Endothelial cell of umbilical vein (primary cell): ENCODE results near the gene FEZF2. TPM values are rescaled to one million over a fixed set of nuclear protein-coding genes. Genes with fewer than 3 reads are reported as not detected.

ENCODE experiments used
- BruUV-seq: library from RNA; stranded (reverse); fragments of 400-500 nt; replicated peaks from 2 replicates; lab custom pipeline; 2021; lab: Mats Ljungman, UMichigan
- CTCF ChIA-PET: fragments of 300-600, 350-600 bp; sonication (Branson Sonifier 250); formaldehyde crosslinking; loops from one replicate; lab custom pipeline; 2021; ENCODE audit warnings: antibody characterized with exemption, inconsistent platforms; lab: Charles Lee
- POLR2A ChIA-PET: fragments of 300-600, 350-600 bp; sonication (Branson Sonifier 250); formaldehyde crosslinking; loops from one replicate; lab custom pipeline; 2021; ENCODE audit warnings: antibody characterized with exemption, inconsistent platforms; lab: Charles Lee
- DNase-seq: peaks from one replicate; pipeline ENCODE4 v3.0.0-alpha.2; 2011; ENCODE audit warnings: low read depth, low spot score
- FAIRE-seq: peaks from 2 replicates; lab custom pipeline; 2011; peaks lifted over from hg19 to GRCh38; lab: Jason Lieb, UNC
- H2AFZ ChIP-seq: 2 replicates; pipeline ENCODE4 v1.6.0; 2012; ENCODE audit warnings: low read depth, low read length, control low read depth, inconsistent platforms
- H3K27ac ChIP-seq: 2 replicates; pipeline ENCODE4 v1.5.1; 2011; ENCODE audit warnings: low read depth, mild to moderate bottlenecking, control low read depth, low read length, moderate library complexity; ENCODE audit not compliant: insufficient read depth
- H3K27me3 ChIP-seq, 2 experiments: 2 replicates each; pipeline versions ENCODE4 v1.6.0 to v1.6.1; 2011; ENCODE audit warnings: low read length in 2 of 2, mixed read lengths in 1 of 2; ENCODE audit not compliant: control insufficient read depth in 2 of 2, insufficient read depth in 2 of 2
- H3K36me3 ChIP-seq, 2 experiments: 2 replicates in 1 of 2; 3 replicates in 1 of 2; pipeline ENCODE4 v1.5.1; 2011; ENCODE audit warnings: low read length in 2 of 2, mild to moderate bottlenecking in 1 of 2, moderate library complexity in 1 of 2; ENCODE audit not compliant: control insufficient read depth in 2 of 2, insufficient read depth in 2 of 2; ENCODE audit errors: extremely low read depth in 1 of 2
- H3K4me1 ChIP-seq: 3 replicates; pipeline ENCODE4 v1.5.1; 2011; ENCODE audit warnings: mild to moderate bottlenecking, low read length; ENCODE audit not compliant: control insufficient read depth, insufficient read depth; ENCODE audit errors: extremely low read depth
- H3K4me2 ChIP-seq: 2 replicates; pipeline ENCODE4 v1.6.1; 2011; ENCODE audit warnings: low read length, control low read depth, mixed read lengths; ENCODE audit not compliant: insufficient read depth
- H3K4me3 ChIP-seq, 3 experiments: fragments of 200-600 bp in 1 of 3; sonication (generic), shearing (Covaris generic) in 1 of 3; replicated peaks in 1 of 3; 2 replicates each; pipeline ENCODE4 v1.5.1; 2011 to 2016; ENCODE audit warnings: control low read depth in 3 of 3, low read length in 3 of 3, mild to moderate bottlenecking in 2 of 3, inconsistent platforms in 1 of 3, low read depth in 1 of 3, moderate library complexity in 1 of 3; ENCODE audit not compliant: insufficient read depth in 1 of 3
- H3K79me2 ChIP-seq: 2 replicates; pipeline ENCODE4 v1.6.0; 2012; ENCODE audit warnings: low read length, inconsistent platforms; ENCODE audit not compliant: control insufficient read depth, insufficient read depth
- H3K9ac ChIP-seq: replicated peaks from 2 replicates; pipeline ENCODE3; 2011; ENCODE audit warnings: low read length, control low read depth; ENCODE audit not compliant: insufficient read depth; ENCODE audit errors: extremely low read depth
- H3K9me1 ChIP-seq: replicated peaks from 3 replicates; pipeline ENCODE4 v1.6.0; 2011; ENCODE audit warnings: mild to moderate bottlenecking, low read length; ENCODE audit not compliant: control insufficient read depth, insufficient read depth; ENCODE audit errors: extremely low read depth
- H3K9me3 ChIP-seq: replicated peaks from 2 replicates; pipeline ENCODE4 v1.5.1; 2012; ENCODE audit warnings: low read length, inconsistent platforms; ENCODE audit not compliant: control insufficient read depth, insufficient read depth
- H4K20me1 ChIP-seq: replicated peaks from 2 replicates; pipeline ENCODE3; 2011; ENCODE audit warnings: mild to moderate bottlenecking, low read length; ENCODE audit not compliant: control insufficient read depth, insufficient read depth; ENCODE audit errors: extremely low read depth
- EZH2 ChIP-seq: IDR thresholded peaks from 2 replicates; pipeline ENCODE4 v1.6.1; 2012; ENCODE audit warnings: borderline replicate concordance, low read depth, mild to moderate bottlenecking, moderate library complexity, low read length, inconsistent platforms; ENCODE audit not compliant: severe bottlenecking
- FOS ChIP-seq: IDR thresholded peaks from 2 replicates; pipeline ENCODE4 v1.6.1; 2011; ENCODE audit warnings: mild to moderate bottlenecking, low read length, moderate library complexity, borderline replicate concordance; ENCODE audit not compliant: insufficient read depth
- GATA2 ChIP-seq: IDR thresholded peaks from 2 replicates; pipeline ENCODE4 v1.7.0; 2011; ENCODE audit warnings: low read depth, mild to moderate bottlenecking, moderate library complexity, mixed read lengths, low read length; ENCODE audit not compliant: insufficient read length, insufficient read depth
- JUN ChIP-seq: IDR thresholded peaks from 2 replicates; pipeline ENCODE4 v1.6.1; 2011; ENCODE audit warnings: borderline replicate concordance, low read depth; ENCODE audit not compliant: insufficient read length, insufficient read depth
- MYC ChIP-seq: IDR thresholded peaks from one replicate; pipeline ENCODE4 v1.6.1; 2011; ENCODE audit warnings: mild to moderate bottlenecking, low read depth, low read length
- POLR2A ChIP-seq: IDR thresholded peaks from 2 replicates; pipeline ENCODE4 v1.6.1; 2012; ENCODE audit warnings: low read depth, mild to moderate bottlenecking, control low read depth, low read length
- POLR2AphosphoS5 ChIP-seq: IDR thresholded peaks from 2 replicates; pipeline ENCODE4 v1.6.1; 2012; ENCODE audit warnings: low read depth, mild to moderate bottlenecking, control low read depth, low read length, moderate library complexity; ENCODE audit not compliant: insufficient read depth
- dilution Hi-C: fragments of 300-500 bp; cut with MboI; formaldehyde crosslinking; loops from one replicate; pipeline ENCODE4 v1.15.0; 2019; ENCODE audit warnings: low sequenced_read_pairs; ENCODE audit not compliant: extremely low pct_ligation_motif_present
- intact Hi-C: fragments of 100-400 bp; cut with micrococcal nuclease; formaldehyde crosslinking; loops from one replicate; pipeline ENCODE4 v1.10.0; 2022
- polyA plus RNA-seq, 4 experiments: library from polyadenylated mRNA; depleted of rRNA in 3 of 4; stranded (reverse) in 3 of 4; unstranded in 1 of 4; fragments of >200 nt; gene quantifications; 2 replicates each; pipeline versions ENCODE4 v1.2.1 to v1.2.3, GENCODE V29; 2011 to 2012; ENCODE audit warnings: missing spikeins in 1 of 4
- total RNA-seq: library from RNA; stranded (reverse); gene quantifications from 2 replicates; pipeline ENCODE4 v1.2.3, GENCODE V29; 2021
- TF ChIP-seq, protein P1 (sequence below): IDR thresholded peaks from 2 replicates; pipeline ENCODE4 v1.6.1; 2011; ENCODE audit not compliant: insufficient read depth, insufficient read length
- TF ChIP-seq, protein P2 (sequence below), 2 donors: IDR thresholded peaks; 1 replicate in 1 of 2; 2 replicates in 1 of 2; pipeline ENCODE4 v1.5.1; 2011; ENCODE audit warnings: low read length in 2 of 2, mild to moderate bottlenecking in 2 of 2, moderate library complexity in 2 of 2, control low read depth in 1 of 2, inconsistent platforms in 1 of 2, low read depth in 1 of 2; ENCODE audit not compliant: insufficient read depth in 1 of 2; ENCODE audit errors: extremely low read depth in 1 of 2

FEZF2 gene
- total and polyA plus RNA-seq, 2 donors (not counting 3 experiments of a cell fraction or from before 2014, with no cell fraction given) = not detected

DNA sequence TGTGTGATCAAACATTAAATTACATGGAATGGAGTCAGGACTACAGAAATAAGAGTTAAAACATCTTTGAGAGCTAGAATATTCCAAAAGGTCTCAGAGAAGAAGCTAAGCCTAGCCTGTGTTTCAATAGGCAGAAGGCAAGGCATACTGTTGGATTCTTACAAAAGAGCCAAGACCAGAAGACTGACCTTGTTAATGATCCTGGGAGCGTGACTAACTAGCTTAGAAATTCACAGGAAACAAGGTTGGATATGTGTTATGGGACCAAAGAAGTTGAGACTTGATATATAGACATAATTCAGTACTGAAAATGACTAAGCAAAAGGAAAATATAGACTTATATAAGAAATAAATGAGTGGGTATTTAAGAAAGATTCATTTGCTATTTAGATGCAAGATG lies 50.1 kb downstream of the FEZF2 start:
- Histone ChIP-seq H3K4me3 (no peak overlapping the region), H3K27me3 (no peaks in the 10 kb centered on the region), H3K27ac (no peak overlapping the region), H3K4me1 (peaks cover 8% of the 10 kb centered on the region), H3K79me2 (no peaks in the 10 kb centered on the region), H3K9me1 (no peaks in the 10 kb centered on the region), H3K9me3 (no peaks in the 10 kb centered on the region), H4K20me1 (no peaks in the 10 kb centered on the region), H3K36me3 (no peaks in the 10 kb centered on the region), H2AFZ (no peak overlapping the region), H3K4me2 (no peak overlapping the region), H3K9ac (no peak overlapping the region)
- FAIRE-seq = no peak
- POLR2A ChIA-PET = no interaction called here
- dilution Hi-C loops = no loop called here
- intact Hi-C loops = no loop called here
- TF ChIP-seq MYC = no peak
- no peak for TF ChIP-seq POLR2AphosphoS5
- TF ChIP-seq, protein P1, sequence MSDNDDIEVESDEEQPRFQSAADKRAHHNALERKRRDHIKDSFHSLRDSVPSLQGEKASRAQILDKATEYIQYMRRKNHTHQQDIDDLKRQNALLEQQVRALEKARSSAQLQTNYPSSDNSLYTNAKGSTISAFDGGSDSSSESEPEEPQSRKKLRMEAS = no peak
- no peak for TF ChIP-seq GATA2
- no peak for TF ChIP-seq EZH2
- no peak for TF ChIP-seq POLR2A
- TF ChIP-seq, protein P2, sequence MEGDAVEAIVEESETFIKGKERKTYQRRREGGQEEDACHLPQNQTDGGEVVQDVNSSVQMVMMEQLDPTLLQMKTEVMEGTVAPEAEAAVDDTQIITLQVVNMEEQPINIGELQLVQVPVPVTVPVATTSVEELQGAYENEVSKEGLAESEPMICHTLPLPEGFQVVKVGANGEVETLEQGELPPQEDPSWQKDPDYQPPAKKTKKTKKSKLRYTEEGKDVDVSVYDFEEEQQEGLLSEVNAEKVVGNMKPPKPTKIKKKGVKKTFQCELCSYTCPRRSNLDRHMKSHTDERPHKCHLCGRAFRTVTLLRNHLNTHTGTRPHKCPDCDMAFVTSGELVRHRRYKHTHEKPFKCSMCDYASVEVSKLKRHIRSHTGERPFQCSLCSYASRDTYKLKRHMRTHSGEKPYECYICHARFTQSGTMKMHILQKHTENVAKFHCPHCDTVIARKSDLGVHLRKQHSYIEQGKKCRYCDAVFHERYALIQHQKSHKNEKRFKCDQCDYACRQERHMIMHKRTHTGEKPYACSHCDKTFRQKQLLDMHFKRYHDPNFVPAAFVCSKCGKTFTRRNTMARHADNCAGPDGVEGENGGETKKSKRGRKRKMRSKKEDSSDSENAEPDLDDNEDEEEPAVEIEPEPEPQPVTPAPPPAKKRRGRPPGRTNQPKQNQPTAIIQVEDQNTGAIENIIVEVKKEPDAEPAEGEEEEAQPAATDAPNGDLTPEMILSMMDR (IDR thresholded peaks at IDR 0.05; ENCODE audit: extremely low read depth in 1 of 2, insufficient read depth in 1 of 2, low read depth in 1 of 2, low read length in 2 of 2) = no peak
- TF ChIP-seq FOS = no peak
- TF ChIP-seq JUN = no peak
- CTCF ChIA-PET = interaction anchor here (1.8 to 2.3 kb wide), 2 partner anchors 9 to 11 kb away, joined by 6 to 7 read pairs; no protein-coding TSS in a partner anchor
- BruUV-seq = no TSS peak
- no peak for DNase-seq
